Stimulated activated naive CD8-positive, alpha-beta T cell treated with anti-CD3 and anti-CD28 coated beads, Interleukin-15, amount 100 ng/mL, for 72 hours (primary cell): ENCODE results near the gene CSMD2.

Experiments used
- ATAC-seq: fragments of 150-1000 bp; cut with Tn5 transposase; 2 replicates; pipeline ENCODE4 v1.10.0; 2021; ENCODE audit warnings: mild to moderate bottlenecking, moderate library complexity
- DNase-seq, 2 donors: peaks; one replicate each; pipeline ENCODE4 v3.0.0; 2021 to 2022
- H3K27ac Mint-ChIP-seq, 2 donors: one replicate each; pipeline ENCODE4 v1.8.0; 2022; ENCODE audit warnings: mild to moderate bottlenecking in 2 of 2, mixed read lengths in 2 of 2, moderate library complexity in 2 of 2
- H3K27me3 Mint-ChIP-seq: one replicate; pipeline ENCODE4 v1.8.0; 2022; ENCODE audit warnings: mixed read lengths
- H3K4me1 Mint-ChIP-seq: one replicate; pipeline ENCODE4 v1.8.0; 2022; ENCODE audit warnings: mild to moderate bottlenecking, mixed read lengths
- H3K4me3 Mint-ChIP-seq, 2 donors: one replicate each; pipeline ENCODE4 v1.8.0; 2022; ENCODE audit warnings: mild to moderate bottlenecking in 2 of 2, mixed read lengths in 2 of 2, moderate library complexity in 1 of 2
- H3K9me3 Mint-ChIP-seq, 2 donors: one replicate each; pipeline ENCODE4 v1.8.0; 2022; ENCODE audit warnings: mixed read lengths in 2 of 2

Gene CSMD2

DNA sequence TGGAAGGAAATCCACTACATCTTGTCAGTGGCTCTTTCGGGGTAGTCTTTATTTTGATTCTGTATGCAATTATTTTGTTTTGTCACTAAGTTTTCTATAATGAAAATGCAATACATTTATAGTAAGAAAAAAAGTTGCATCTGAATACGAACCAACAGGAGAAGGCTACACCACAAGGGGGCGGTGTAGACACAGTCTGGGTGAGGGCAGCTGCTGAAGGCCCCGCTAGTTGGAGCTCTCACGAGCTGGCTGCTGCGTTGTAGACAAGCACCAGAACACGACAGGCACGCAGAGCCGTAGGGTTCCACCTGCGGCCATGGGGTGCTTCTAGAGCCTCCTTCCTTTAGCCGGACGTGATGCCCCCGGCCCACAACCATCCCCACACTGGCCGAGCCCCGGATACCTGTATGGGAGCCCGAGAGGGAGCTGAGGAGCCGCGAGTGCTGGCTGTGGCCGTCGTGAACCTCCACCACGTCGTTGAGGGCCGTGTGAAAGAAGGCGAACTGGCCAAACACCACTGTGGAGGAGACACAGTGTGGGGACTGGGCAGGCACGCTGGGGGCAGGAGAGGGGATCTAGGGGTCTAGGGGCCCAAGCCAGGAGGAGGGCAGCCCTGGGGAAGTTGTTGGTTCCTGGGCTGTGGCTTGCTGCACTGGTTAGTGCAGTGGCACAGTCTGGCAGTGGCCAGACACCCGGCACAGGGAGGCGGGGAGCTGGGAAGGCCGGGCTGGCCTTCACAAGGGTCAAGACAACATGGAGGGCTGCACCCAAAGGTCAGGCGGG lies 531.8 kb downstream of the CSMD2 start:
- peaks cover 57% of the 10 kb centered on the region for H3K27me3 Mint-ChIP-seq
- no peaks in the 10 kb centered on the region for H3K9me3 Mint-ChIP-seq
- H3K4me3 Mint-ChIP-seq: no peak overlapping the region
- peak overlapping the region in 1 of 2 donors; percentile 10 for H3K27ac Mint-ChIP-seq
- peak; percentile 81 to 83 for DNase-seq
- H3K4me1 Mint-ChIP-seq: peaks cover 12% of the 10 kb centered on the region
- ATAC-seq: peak; percentile 85

- Mint-ChIP-seq H3K4me1 (peaks cover 12% of the 10 kb centered on the region), H3K27ac (no peak overlapping the region), H3K27me3 (peaks cover 76% of the 10 kb centered on the region), H3K4me3 (no peak overlapping the region), H3K9me3 (no peaks in the 10 kb centered on the region)
- no peak for ATAC-seq
- DNase-seq: no peak
Measured at GRCh38 chr1:33630686-33631085, 534.3 kb downstream of the CSMD2 start.

GRCh38 chr1:33626801-33627200 lies 538.2 kb downstream of the CSMD2 start:
- no peak overlapping the region for H3K4me3 Mint-ChIP-seq
- DNase-seq (no peak), ATAC-seq (no peak)
- no peaks in the 10 kb centered on the region for H3K9me3 Mint-ChIP-seq
- no peak overlapping the region for H3K27ac Mint-ChIP-seq
- peaks cover 52% of the 10 kb centered on the region for H3K27me3 Mint-ChIP-seq
- no peaks in the 10 kb centered on the region for H3K4me1 Mint-ChIP-seq

DNA sequence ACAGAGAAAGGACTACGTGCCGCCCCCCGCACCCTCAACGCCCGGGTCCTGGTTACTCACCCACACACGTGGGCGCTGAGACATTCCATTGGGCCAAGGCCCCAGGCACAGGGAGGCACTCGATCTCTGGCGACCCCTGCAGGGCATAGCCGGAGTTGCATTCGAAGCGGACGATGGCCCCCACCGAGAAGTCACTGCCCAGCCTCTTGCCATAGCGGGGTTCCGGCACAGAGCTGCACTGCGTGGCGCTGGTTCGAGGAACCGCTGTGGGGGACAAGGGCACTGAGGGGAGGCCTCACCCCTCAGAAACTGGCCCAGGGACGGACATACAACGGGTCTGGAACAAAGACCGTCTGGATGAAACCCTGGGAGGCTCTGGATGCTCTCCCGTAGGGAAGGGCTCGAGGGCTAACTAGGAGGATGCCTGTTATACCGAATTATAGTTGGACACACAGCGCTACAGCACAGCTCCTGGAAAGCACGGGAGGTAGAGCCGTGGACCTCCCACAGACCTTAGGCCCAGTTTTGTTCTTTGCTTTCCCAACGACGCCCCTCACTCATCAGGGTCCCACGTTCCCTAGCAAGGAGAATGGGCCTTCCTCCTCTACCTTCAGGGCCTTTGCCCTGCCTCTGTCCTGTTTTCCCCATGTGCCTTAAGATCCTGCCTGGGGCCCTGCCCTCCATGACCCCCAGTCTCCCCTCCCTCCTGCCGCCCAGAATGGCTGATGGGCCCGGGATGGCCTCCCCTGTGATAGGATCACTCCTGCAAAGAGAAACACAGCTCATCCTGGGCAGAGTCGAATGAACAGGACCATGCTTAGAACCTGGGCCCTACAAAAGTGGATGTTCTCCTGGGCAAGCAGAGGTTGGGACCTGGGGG lies 539.8 kb downstream of the CSMD2 start:
- H3K27ac Mint-ChIP-seq: no peak overlapping the region
- H3K4me3 Mint-ChIP-seq: no peak overlapping the region
- peaks cover 40% of the 10 kb centered on the region for H3K27me3 Mint-ChIP-seq
- no peaks in the 10 kb centered on the region for H3K9me3 Mint-ChIP-seq
- H3K4me1 Mint-ChIP-seq: no peaks in the 10 kb centered on the region
- ATAC-seq (no peak), DNase-seq (no peak)

DNA sequence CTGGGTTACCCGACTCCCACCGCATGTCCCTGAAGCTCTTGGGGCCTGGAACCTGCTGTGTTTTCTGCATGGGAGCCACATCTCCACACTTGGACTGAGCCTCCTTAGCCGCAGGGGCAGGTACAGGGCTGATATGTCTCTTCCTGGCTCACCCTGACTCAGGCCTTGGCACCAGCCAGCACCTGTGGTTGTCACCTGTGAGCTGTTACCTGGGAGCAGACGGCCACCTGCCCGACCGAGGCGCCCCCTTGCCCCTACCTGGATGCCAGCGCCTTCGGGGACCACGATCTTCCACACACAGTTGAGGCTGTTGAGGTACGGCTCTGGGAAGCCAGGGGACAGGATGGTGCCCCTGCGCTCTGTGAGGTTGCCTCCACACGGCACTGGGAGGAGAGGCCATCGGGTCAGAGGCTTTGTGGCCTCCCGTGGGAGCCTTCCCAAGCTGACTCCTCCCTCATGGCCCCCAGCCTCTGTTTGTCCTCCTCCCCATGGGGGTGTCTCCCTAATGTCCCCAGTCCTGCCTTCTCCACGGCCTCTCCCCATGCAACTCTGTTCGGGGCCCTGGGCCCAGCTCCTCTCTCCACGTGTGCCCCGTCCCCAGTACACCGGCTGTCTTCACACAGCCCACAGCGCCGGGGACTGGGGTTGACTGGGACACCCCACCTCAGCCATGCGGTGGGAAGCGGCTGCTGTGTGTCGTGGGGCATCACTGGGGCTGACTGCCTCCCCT lies 540.6 kb downstream of the CSMD2 start:
- no peaks in the 10 kb centered on the region for H3K4me1 Mint-ChIP-seq
- peaks cover 32% of the 10 kb centered on the region for H3K27me3 Mint-ChIP-seq
- DNase-seq (no peak), ATAC-seq (no peak)
- peak overlapping the region in 1 of 2 donors; percentile 3 for H3K27ac Mint-ChIP-seq
- H3K9me3 Mint-ChIP-seq: no peaks in the 10 kb centered on the region
- H3K4me3 Mint-ChIP-seq: no peak overlapping the region

DNA sequence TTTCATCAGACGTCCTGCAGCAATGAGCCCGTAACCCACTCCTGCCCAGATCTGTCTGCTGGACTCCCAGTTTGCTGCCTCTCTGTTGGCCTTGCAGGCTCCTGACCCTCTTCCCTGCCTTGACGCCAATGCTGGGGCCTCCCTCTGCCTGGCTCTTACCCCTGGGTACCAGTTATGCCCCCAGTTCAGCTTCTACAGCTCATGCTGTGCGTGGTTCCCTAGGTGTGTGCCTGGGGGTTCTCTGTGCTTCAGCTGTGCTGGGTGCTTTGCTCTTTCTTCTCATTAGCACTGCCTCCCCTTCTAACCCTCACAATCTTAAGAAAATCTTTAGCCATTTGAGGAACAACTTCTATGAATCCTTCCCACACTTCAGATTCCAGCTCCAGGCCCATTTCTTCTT lies 541.2 kb downstream of the CSMD2 start:
- peaks cover 29% of the 10 kb centered on the region for H3K27me3 Mint-ChIP-seq

GRCh38 chr1:33622757-33623156 lies 542.3 kb downstream of the CSMD2 start:
- Mint-ChIP-seq H3K27ac (no peak overlapping the region), H3K27me3 (peaks cover 29% of the 10 kb centered on the region), H3K9me3 (no peaks in the 10 kb centered on the region), H3K4me3 (no peak overlapping the region), H3K4me1 (no peaks in the 10 kb centered on the region)
- DNase-seq: no peak
- ATAC-seq: no peak

More for the DNA sequence above, 541.2 kb downstream of the CSMD2 start:
- no peak for ATAC-seq
- no peak for DNase-seq
- Mint-ChIP-seq H3K4me1 (no peaks in the 10 kb centered on the region), H3K27ac (peak overlapping the region in 1 of 2 donors; percentile 49), H3K4me3 (no peak overlapping the region), H3K9me3 (no peaks in the 10 kb centered on the region)

GRCh38 chr1:33618636-33619035 lies 546.4 kb downstream of the CSMD2 start:
- DNase-seq: no peak
- Mint-ChIP-seq H3K9me3 (no peaks in the 10 kb centered on the region), H3K4me1 (no peaks in the 10 kb centered on the region), H3K27ac (no peak overlapping the region), H3K4me3 (no peak overlapping the region), H3K27me3 (peaks cover 56% of the 10 kb centered on the region)
- no peak for ATAC-seq

DNA sequence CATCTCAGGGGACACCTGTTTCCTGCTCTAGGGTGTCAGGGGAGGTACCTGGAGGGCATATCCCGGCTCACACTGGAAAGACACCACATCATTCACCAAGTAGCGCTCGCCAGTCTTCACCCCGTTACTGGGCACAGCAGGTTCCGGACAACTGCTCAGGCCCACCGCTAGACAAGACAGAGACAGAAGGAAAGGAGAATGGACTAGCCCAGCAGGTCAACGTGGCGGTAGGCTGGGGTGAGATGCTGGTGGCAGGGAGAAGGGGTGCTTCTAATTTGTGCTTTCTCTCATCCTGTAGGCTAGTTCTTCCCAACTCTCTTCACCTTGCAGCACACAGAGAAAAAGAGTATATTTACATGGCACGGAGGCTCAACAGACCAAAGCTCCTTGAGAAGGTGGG lies 547.6 kb downstream of the CSMD2 start:
- H3K27ac Mint-ChIP-seq: no peak overlapping the region
- no peak for DNase-seq
- H3K4me3 Mint-ChIP-seq: no peak overlapping the region
- H3K27me3 Mint-ChIP-seq: peaks cover 65% of the 10 kb centered on the region
- no peaks in the 10 kb centered on the region for H3K9me3 Mint-ChIP-seq
- ATAC-seq: no peak
- no peaks in the 10 kb centered on the region for H3K4me1 Mint-ChIP-seq

GRCh38 chr1:33616780-33617179 lies 548.2 kb downstream of the CSMD2 start:
- Mint-ChIP-seq H3K27me3 (peaks cover 65% of the 10 kb centered on the region), H3K27ac (no peak overlapping the region), H3K4me1 (no peaks in the 10 kb centered on the region), H3K4me3 (no peak overlapping the region), H3K9me3 (no peaks in the 10 kb centered on the region)
- no peak for ATAC-seq
- no peak for DNase-seq

DNA sequence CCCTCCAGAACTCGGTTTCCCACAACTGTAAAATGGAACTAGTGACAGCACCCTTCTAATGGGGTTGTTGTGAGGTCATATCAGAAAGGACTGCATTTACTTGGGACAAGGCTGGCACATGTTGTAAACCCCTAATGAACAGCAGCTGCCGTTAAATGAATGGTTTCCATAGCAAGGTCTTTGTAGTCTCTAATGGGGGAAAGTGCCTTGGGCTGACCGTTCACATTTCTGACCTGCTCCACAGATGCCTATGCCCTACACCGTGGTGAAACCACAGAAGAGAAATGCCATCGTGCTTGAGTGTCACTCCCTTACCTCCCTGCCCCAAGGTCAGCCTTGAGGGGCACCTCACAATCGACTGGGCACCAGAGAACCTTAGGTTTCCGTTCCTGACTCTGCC lies 549.5 kb downstream of the CSMD2 start:
- DNase-seq (no peak), ATAC-seq (no peak)
- H3K4me3 Mint-ChIP-seq: no peak overlapping the region
- no peaks in the 10 kb centered on the region for H3K9me3 Mint-ChIP-seq
- H3K27ac Mint-ChIP-seq: no peak overlapping the region
- H3K4me1 Mint-ChIP-seq: no peaks in the 10 kb centered on the region
- peaks cover 65% of the 10 kb centered on the region for H3K27me3 Mint-ChIP-seq

GRCh38 chr1:33610864-33611455 lies 554.1 kb downstream of the CSMD2 start:
- DNase-seq: no peak
- H3K4me1 Mint-ChIP-seq: no peaks in the 10 kb centered on the region
- no peak for ATAC-seq
- H3K4me3 Mint-ChIP-seq: no peak overlapping the region
- H3K27me3 Mint-ChIP-seq: peaks cover 33% of the 10 kb centered on the region
- H3K9me3 Mint-ChIP-seq: no peaks in the 10 kb centered on the region
- no peak overlapping the region for H3K27ac Mint-ChIP-seq

GRCh38 chr1:33610391-33610790 lies 554.6 kb downstream of the CSMD2 start:
- peaks cover 27% of the 10 kb centered on the region for H3K27me3 Mint-ChIP-seq
- no peaks in the 10 kb centered on the region for H3K9me3 Mint-ChIP-seq
- no peak overlapping the region for H3K27ac Mint-ChIP-seq
- no peaks in the 10 kb centered on the region for H3K4me1 Mint-ChIP-seq
- no peak overlapping the region for H3K4me3 Mint-ChIP-seq
- DNase-seq (no peak), ATAC-seq (no peak)

GRCh38 chr1:33609739-33610138 lies 555.3 kb downstream of the CSMD2 start:
- no peaks in the 10 kb centered on the region for H3K4me1 Mint-ChIP-seq
- H3K9me3 Mint-ChIP-seq: no peaks in the 10 kb centered on the region
- H3K27ac Mint-ChIP-seq: no peak overlapping the region
- no peak for ATAC-seq
- H3K27me3 Mint-ChIP-seq: peaks cover 20% of the 10 kb centered on the region
- no peak for DNase-seq
- H3K4me3 Mint-ChIP-seq: no peak overlapping the region

DNA sequence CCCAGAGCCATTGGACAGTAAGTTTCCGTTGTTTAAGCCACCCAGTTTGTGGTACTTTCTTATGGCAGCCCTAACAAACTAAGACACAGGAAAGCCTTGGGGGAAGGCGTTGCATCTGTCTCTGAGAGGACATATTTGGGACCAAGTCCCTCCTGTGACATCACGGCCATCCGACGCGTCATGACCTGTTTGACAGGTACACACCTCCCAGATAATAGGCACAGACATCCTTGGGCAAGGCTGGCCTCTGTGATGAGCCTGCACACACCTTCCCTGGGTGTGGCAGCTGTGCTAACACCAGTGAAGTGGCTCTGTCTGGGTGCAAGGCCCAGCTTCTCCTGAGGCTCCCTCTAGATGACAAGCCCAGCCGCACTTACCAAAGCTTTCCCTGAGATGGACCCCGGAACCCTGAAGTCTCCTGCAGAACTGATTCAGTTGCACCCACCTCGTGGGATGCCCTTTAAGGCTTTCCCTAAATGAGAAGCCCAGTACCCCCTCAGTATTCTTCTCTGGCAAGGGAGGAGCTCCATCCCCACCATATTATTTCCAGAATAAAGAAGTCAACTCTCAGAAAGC lies 556.1 kb downstream of the CSMD2 start:
- Mint-ChIP-seq H3K4me1 (no peaks in the 10 kb centered on the region), H3K27ac (no peak overlapping the region)

More for the DNA sequence above, 556.1 kb downstream of the CSMD2 start:
- Mint-ChIP-seq H3K4me3 (no peak overlapping the region), H3K27me3 (peaks cover 12% of the 10 kb centered on the region), H3K9me3 (no peaks in the 10 kb centered on the region)
- ATAC-seq (no peak), DNase-seq (no peak)
